ENCODE measurements around the gene GTPBP2. TPM values are rescaled to one million over a fixed set of nuclear protein-coding genes. Genes with fewer than 3 reads are reported as not detected.
A peak's percentile ranks its signal among the peaks of the same experiment; 100 is the strongest.

The GTPBP2 gene
- total RNA-seq, 1 experiment from 2014 or later = 44.2 TPM

DNA sequence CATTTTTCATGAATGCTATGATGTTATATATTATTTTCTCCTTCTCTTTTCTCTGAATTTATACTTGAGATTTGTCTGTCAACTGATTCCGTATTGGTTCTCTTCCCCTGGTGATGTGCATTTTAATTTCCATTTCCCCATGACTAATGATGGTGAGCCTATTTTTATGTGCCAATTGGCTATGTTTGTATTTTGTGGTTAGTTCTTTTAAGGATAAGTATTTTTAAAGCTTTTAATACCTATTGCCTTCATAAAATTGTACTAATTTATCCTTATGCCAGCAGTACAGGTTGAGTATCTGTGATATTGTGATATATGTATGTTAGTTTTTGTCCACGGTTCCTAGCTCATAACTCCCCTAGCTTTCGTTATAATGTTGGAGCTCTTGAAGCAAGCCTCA lies 50.3 kb downstream of the GTPBP2 start:
- BruUV-seq (replicated peaks) = no TSS peak
- intact Hi-C loops (cut with micrococcal nuclease; ENCODE audit: unreplicated experiment) = no loop called here
- Mint-ChIP-seq H3K27me3 (ENCODE audit: insufficient read depth, unreplicated experiment) (no peaks in the 10 kb centered on the region), H3K4me1 (ENCODE audit: low read depth, unreplicated experiment) (peaks cover 11% of the 10 kb centered on the region), H3K36me3 (ENCODE audit: insufficient read depth, unreplicated experiment) (peaks cover 26% of the 10 kb centered on the region), H3K27ac (ENCODE audit: unreplicated experiment) (no peak overlapping the region), H3K9me3 (ENCODE audit: unreplicated experiment) (no peaks in the 10 kb centered on the region), H3K4me3 (ENCODE audit: unreplicated experiment) (peak overlapping the region; percentile 33)
- Histone ChIP-seq H3K27me3 (replicated peaks; ENCODE audit: control insufficient read depth, insufficient read depth, low read length) (no peaks in the 10 kb centered on the region), H3K4me1 (no peaks in the 10 kb centered on the region), H3K9me3 (no peaks in the 10 kb centered on the region), H3K4me3 (ENCODE audit: low read depth, low read length) (no peak overlapping the region), H3K36me3 (ENCODE audit: control insufficient read depth, insufficient read depth, low read length) (no peaks in the 10 kb centered on the region)
- TF ChIP-seq CTCF (IDR thresholded peaks at IDR 0.05; ENCODE audit: insufficient read depth in 1 of 2, low read depth in 1 of 2, low read length in 1 of 2, severe bottlenecking in 1 of 2, unreplicated experiment in 1 of 2) = no peak
- no peak for DNase-seq
- POLR2A ChIA-PET = no interaction called here
- CTCF ChIA-PET = no interaction called here

- no peaks in the 10 kb centered on the region for H3K9me3 ChIP-seq
- peak within 1 kb of the TSS; percentile 100 for H3K4me3 ChIP-seq (ENCODE audit: low read depth, low read length)
- peaks cover 16% of the 10 kb centered on the region for H3K4me1 Mint-ChIP-seq (ENCODE audit: low read depth, unreplicated experiment)
- H3K36me3 Mint-ChIP-seq (ENCODE audit: insufficient read depth, unreplicated experiment) = peaks cover 42% of the 10 kb centered on the region
- no peaks in the 10 kb centered on the region for H3K36me3 ChIP-seq (ENCODE audit: control insufficient read depth, insufficient read depth, low read length)
- no TSS peak for BruUV-seq (replicated peaks)
- peak within 1 kb of the TSS; percentile 100 for H3K4me3 Mint-ChIP-seq (ENCODE audit: unreplicated experiment)
- H3K27me3 Mint-ChIP-seq (ENCODE audit: insufficient read depth, unreplicated experiment) = no peaks in the 10 kb centered on the region
- H3K27me3 ChIP-seq (replicated peaks; ENCODE audit: control insufficient read depth, insufficient read depth, low read length) = no peaks in the 10 kb centered on the region
- intact Hi-C loops (cut with micrococcal nuclease; ENCODE audit: unreplicated experiment) = loop anchor here (2.0 kb wide), 1 partner anchor 53 kb away; the partner anchor contains the start of gene GTPBP2
- DNase-seq = peak; percentile 89 to 96
- peaks cover 4% of the 10 kb centered on the region; the same call in 1 of the 2 replicates for H3K4me1 ChIP-seq
- ChIA-PET POLR2A (interaction anchor here (0.5 to 1.6 kb wide), 4 partner anchors 29 to 829 kb away, joined by 4 to 12 read pairs (median 6); no protein-coding TSS in a partner anchor), CTCF (interaction anchor here (0.6 kb wide), 1 partner anchor 149 kb away, joined by 3 read pairs; the partner anchor contains the start of gene ABCC10)
- no peaks in the 10 kb centered on the region for H3K9me3 Mint-ChIP-seq (ENCODE audit: unreplicated experiment)
- peak within 1 kb of the TSS; percentile 98 for H3K27ac Mint-ChIP-seq (ENCODE audit: unreplicated experiment)
- peak in 1 of 2 experiments; percentile 21 for TF ChIP-seq CTCF (IDR thresholded peaks at IDR 0.05; ENCODE audit: insufficient read depth in 1 of 2, low read depth in 1 of 2, low read length in 1 of 2, severe bottlenecking in 1 of 2, unreplicated experiment in 1 of 2)
These were observed 53.1 kb downstream of the GTPBP2 start, which contains the start of the genes POLH and XPO5 for GRCh38 chr6:43575772-43576551. Gene POLH, plus strand, starts transcription at chr6:43576185. Its CDS starts 6,135 bp downstream, at chr6:43582320. Gene XPO5, minus strand, starts transcription at chr6:43576038. Its CDS starts 174 bp downstream, at chr6:43575864.

GRCh38 chr6:43575105-43575771 lies 53.8 kb downstream of the GTPBP2 start:
- no peaks in the 10 kb centered on the region for H3K27me3 Mint-ChIP-seq (ENCODE audit: insufficient read depth, unreplicated experiment)
- CTCF ChIA-PET = no interaction called here
- DNase-seq = peak; percentile 53 to 55
- H3K4me1 Mint-ChIP-seq (ENCODE audit: low read depth, unreplicated experiment) = peaks cover 18% of the 10 kb centered on the region
- no peaks in the 10 kb centered on the region for H3K27me3 ChIP-seq (replicated peaks; ENCODE audit: control insufficient read depth, insufficient read depth, low read length)
- H3K27ac Mint-ChIP-seq (ENCODE audit: unreplicated experiment) = peak overlapping the region; percentile 98
- no peaks in the 10 kb centered on the region for H3K9me3 ChIP-seq
- H3K36me3 Mint-ChIP-seq (ENCODE audit: insufficient read depth, unreplicated experiment) = peaks cover 47% of the 10 kb centered on the region
- peak overlapping the region; percentile 100 for H3K4me3 ChIP-seq (ENCODE audit: low read depth, low read length)
- intact Hi-C loops (cut with micrococcal nuclease; ENCODE audit: unreplicated experiment) = no loop called here
- no TSS peak for BruUV-seq (replicated peaks)
- no peak for TF ChIP-seq CTCF (IDR thresholded peaks at IDR 0.05; ENCODE audit: insufficient read depth in 1 of 2, low read depth in 1 of 2, low read length in 1 of 2, severe bottlenecking in 1 of 2, unreplicated experiment in 1 of 2)
- peak overlapping the region; percentile 100 for H3K4me3 Mint-ChIP-seq (ENCODE audit: unreplicated experiment)
- H3K9me3 Mint-ChIP-seq (ENCODE audit: unreplicated experiment) = no peaks in the 10 kb centered on the region
- peaks cover 7% of the 10 kb centered on the region; the same call in 1 of the 2 replicates for H3K4me1 ChIP-seq
- no peaks in the 10 kb centered on the region; the same call in 1 of the 2 replicates for H3K36me3 ChIP-seq (ENCODE audit: control insufficient read depth, insufficient read depth, low read length)
- POLR2A ChIA-PET = interaction anchor here (0.6 to 1.6 kb wide), 3 partner anchors 55 to 828 kb away, joined by 4 to 12 read pairs (median 6); no protein-coding TSS in a partner anchor
